NCI-H2081 treated with DMSO at 0.1 percent for 48 hours (cell line): ENCODE data around the gene HDAC4.

Source experiments
- DNase-seq: peaks from one replicate; lab custom pipeline; 2025; lab: John Stamatoyannopoulos, UW

The HDAC4 gene

DNA sequence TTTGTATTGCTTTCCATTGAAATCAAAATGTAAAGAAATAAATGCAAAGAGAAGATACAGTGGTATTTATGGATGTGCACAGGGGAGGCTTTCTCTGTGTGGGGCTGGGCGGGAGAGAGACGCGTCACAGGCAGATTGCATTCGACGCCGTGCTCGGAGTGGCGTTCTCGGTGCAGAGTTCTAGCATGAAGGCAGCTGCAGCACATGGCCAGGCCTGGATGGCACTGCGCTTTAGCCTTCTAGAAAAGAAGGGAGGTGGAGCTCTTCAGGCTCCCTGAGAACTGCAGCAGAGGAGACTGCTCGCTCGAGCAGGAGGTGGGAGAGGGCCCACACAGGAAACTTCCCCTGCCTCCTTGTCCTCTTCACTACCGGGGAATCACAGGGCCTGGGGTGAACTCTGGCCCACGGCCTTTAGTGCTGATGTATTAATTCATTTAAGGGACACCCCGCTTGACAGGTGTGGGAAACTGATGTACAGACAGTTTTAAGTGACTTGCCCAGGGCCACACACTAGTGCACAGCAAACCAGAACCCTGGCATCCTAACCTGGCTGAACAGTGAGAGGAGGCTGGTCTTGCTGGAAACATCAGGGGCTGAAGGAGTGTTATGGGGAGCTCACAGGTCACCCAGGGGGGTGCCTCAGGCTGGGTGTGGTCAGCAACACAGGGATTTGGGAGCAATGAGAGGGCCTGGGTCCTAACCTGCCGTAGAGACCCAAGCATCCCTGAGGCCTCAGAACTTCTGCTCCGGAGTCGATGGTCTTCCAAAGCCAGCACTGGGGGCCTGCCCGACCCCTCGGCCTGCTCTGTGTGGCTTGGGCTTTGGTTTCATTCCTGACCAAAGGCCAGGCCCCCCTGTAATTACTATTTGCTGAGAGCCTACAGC is 199.9 kb downstream of the HDAC4 start:
- no peak for DNase-seq

DNA sequence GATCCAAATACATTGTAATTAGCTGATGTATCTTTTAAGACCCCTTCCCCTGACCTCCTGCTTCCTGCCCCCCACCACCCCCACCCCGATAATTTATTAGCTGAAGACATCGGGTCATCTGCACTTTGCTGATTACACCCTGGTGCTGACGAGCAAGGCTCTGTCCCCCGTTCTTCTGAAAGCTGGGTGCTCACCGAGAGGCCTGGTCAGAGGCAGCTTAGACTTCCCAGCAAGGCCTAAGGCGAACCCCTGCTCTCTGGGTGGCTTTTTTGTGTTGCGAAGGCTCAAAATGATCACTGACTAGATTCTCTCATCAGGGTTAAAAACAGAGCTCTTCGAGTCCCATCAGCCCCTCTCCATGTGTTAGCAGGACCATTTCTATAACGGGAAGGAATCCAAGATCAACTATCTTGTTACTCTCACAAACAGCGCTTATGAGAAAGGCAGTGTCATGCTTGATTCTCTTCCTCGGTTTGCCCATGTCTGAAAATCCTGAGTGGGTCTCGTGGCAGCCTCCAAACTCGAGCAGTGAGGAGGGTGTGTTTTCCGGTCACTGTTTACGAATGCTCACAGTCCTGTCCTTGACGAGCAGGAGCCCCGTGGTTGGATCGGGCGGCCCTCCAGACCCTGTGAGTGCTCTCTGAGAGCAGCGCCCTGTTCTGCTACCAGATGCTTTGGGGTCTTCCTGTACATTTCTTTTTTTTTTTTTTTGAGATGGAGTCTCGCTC is 201.6 kb downstream of the HDAC4 start:
- no peak for DNase-seq

DNA sequence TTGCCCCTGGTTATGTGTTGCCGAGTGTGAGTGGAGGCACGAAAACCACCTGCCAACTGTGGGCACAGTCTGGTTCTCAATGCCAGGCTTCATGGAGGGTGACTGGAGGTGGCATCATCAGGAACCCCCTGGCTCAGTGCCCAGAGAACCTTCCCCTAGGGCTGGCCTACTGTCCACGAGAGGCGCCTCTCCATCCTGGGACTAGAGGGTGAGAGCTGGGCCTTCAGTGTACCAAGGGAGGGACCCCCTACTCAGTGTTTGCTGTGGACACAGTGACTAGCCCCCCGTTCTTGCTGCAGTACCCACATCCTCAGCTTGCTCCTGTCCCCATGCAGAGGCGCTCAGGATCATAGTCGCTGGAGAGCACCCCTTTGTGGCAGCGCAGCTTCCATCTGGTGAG is 202.6 kb downstream of the HDAC4 start:
- no peak for DNase-seq

DNA sequence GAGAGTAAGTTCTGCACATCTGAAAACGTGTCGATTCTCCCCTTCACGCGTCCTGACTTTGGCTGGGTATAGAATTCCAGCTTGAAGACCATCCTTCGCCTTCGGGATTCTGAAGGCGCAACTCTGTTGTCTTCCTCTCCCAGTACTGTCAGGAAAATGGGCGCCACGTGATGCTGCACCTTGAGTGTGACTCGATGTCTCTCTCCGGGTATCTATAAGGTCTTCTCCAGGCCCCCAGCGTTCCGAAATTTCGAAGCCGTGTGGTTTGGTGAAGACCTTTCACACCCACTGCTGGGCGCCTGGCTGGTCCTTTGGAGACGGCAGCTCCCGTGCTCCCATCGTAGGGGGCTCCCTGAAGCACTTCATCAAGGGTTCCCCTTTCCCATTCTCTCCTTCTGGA is 203.7 kb downstream of the HDAC4 start:
- no peak for DNase-seq

DNA sequence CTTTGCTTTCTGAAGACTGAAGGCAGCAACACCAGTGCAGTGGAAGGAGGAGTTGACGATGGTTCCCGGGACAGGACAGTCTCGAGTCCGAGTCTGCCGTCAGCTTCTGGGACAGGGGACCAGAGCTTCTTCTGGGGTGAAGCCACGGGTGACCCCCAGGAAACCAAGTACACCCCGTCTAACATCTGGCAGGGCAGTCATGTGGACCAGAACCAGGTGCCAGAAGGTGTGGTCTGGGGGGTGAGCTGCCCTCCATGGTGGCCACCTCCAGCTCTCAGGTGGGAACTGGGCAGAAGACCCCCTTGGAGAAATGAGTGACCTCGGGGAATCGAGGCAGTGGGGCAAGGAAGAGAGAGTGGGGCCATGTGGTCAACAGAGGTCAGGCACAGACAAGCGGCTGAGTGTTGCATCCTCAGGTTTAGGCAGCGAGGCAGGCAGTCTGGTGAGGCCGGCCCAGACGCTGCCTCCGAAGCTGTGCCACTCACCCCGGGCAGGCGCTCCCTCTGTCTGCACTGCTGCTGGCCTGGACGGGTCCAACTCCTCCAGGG is 204.3 kb downstream of the HDAC4 start:
- no peak for DNase-seq

DNA sequence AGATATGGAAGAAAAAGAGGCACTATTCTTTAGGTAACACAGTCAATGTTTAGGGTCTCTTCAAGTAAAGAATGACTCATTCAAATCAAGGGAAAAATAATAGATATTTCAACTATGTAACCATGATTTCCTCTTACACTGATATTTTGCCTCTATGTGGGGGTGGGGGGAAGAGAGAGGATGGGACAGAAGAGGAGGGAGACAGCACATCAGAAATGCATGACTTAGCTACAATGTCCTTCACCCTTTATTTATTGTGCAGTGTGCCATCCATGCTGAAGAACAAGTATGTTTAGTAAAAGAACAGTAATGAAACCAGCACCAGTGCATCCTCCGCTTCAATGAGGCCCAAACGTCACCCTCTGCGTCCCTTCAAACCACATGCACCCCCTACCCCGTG is 204.8 kb downstream of the HDAC4 start:
- no peak for DNase-seq

DNA sequence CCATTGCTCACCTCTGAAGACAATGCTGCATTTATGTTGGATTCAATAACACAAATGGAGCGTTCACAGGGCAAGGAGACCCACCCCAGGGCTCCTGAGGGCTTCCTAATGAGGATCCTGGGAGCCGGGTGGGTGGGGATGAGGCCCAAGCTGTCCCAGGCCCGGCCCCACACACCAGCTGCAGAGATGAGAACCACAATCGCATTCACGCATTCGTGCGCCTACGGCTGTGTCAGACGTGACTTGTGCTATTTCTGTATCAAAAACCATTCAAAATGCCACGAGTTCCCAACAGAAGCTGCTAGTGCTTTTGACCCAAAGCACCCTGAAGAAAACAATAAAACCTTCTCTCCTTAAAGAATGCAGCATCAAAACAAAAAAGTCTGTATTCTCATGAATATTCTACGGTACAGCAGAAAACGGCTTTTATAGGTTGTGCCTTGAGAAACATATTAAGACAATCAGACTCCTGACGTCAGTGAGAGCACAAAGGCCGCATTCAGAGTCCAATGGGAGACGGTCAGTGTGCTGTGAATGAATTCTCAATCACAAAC is 205.4 kb downstream of the HDAC4 start:
- DNase-seq: no peak

DNA sequence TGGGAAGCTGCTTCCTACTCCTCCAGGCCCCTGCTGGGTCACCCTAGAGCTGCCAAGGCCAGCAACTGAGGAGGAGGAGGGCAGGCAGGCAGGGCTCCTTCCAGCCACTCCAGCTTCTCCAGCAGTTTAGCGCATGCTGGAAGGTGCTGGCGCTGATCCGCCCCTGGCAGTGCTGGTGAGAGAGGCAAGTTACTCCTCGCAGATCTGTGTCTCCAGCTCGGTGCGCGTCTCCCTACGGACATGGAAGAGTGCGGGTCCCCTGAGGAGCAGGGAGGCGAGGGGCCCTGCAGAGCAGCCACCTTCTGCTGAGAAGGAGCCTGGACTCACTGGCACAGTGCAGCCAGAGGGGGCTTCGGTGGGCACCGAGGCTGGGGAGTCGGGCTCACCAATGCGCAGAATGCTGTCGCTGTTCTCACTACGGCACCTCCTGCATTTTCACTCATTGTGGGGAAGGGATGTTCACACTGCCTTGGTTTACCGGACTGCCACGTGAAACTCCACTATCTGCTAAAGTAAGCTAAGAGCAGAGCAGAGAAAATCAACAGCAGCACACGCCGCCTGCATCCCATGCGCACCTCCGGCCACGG is 206.0 kb downstream of the HDAC4 start:
- no peak for DNase-seq

DNA sequence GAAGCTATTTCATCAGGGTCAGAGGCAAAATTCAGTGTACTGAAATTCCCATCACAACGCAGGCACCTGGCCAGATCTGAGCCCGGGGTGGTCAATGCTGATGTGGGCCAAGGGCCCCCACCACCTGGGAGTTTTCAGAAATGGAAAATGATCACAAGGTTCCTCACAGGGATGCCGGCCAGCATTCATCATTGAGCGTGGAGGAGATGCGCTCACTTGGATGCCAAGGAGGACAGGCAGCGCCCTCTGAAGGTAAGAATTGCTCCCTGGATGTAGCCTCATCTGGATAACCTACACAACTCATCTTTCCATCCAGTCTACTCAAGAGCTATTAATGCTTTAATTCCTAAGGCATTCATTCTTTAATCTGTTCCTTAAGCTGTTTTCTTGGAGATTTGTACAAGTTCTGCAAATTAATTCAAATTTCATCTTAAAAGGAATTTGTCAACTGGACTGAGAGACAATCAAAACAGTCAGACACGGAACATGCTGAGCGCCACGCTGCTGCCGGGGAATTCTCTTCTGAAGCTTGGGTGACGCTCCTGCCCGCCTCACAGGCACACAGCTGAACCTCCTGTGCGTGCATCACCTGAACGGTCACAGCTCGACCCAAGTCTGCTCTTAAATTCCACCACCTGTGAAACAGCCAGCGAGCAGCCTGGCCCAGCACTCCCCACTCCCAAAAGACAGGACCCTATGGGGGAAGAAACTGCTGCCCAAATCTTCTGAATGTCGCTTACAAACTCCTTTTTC is 206.7 kb downstream of the HDAC4 start:
- no peak for DNase-seq

DNA sequence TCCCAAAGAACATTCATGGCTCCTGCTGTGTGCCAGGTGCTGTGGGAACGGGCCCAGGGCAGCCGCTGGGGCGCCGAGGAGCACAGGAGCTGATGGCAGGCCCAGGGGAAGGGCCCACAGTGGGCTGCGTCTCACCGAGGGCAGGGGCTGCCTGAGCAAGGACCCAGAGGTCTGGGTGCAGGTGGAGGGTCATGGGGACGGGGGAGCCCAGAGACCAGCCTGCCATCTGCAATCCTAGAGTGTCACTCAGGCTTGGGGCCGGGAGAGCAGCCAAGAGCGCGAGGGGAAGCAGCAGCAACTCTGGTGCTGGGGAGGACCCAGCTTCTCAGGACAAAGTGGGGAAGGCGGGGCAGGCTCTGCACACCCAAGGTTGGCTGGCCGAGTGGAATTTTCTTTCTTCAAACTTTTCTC is 207.4 kb downstream of the HDAC4 start:
- DNase-seq: no peak

DNA sequence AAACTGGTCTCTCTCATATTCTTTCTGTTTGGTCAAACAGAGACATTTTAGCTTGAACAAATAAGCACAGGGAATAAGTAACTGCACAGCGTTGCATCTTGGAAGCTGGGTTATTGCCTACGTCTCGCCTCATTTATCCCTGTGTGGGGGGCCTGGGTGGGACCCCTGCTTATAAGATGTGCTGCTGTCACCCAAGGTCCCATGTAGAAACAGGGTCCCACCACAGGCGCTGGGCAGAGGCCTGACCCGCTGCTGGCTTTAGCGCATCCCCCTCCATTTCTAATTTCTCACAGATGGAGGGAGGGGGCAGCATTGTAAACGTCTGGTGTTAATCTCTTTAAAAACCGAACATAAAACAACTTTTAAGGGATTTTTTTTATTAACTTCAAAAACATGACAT is 207.8 kb downstream of the HDAC4 start:
- DNase-seq: no peak

DNA sequence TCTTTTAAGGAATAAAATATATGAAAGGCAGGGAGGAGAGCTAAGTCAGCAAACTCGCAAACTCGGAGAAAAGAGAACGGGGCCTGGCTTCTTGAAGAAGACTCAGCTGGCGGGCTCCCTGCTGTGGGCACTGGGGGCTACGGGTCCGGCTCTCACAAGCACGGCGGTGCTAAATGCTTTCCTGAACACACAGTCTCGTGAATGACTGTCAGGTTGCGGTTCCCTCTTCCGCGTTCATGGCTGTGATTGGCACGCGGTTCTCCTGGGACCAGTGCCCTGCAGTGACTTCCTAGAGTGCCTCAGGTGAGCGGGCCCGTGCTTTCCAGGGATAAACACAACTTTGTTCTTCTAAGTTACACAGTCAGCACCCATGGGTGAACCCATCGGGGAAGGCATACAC is 208.4 kb downstream of the HDAC4 start:
- DNase-seq: no peak

DNA sequence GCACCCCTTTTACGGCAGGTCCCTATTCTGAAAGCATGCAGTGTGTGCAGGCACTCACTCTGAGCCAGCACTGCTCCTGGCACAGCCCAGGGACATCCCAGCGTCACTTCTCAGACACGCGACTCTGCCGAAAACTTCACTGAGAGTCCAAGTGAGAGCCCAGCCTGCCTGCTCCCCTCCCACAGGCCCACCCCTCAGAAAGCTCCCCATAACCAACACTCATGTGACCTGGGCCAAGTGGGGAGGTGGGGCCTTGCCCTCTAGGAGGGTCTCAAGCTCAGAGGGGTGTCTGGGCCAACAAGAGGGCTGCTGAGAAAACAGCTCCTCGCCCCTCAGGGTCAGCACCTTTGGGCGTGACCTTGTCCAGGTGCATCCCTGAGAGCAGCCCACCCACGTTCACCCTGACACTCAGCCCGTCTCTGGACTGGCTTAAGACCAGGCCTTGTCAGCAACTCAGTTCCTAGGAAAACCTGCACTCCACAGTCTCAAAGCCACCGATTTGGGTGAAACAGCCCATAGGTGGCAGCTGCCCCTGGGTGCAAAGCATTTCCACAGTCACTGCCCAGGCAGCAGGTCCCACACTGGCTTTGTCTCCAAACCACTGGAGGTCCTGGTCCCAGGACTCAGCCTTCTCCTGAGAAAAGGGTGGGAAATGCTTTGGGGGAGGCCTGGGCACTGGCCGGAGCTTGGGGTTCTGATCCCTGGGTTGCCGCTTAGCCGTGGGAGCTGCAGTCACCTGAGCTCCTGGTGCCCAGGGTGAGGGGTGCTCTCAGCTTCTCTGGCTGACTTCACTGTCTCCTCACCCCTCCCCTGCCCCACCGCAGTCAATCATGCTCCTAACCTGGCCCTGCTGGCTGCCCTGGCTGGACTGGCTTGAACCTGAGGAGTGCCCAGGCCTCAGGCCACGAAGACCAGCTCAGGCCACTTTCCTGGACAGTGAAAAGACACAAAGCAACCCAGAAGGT is 209.6 kb downstream of the HDAC4 start:
- no peak for DNase-seq

DNA sequence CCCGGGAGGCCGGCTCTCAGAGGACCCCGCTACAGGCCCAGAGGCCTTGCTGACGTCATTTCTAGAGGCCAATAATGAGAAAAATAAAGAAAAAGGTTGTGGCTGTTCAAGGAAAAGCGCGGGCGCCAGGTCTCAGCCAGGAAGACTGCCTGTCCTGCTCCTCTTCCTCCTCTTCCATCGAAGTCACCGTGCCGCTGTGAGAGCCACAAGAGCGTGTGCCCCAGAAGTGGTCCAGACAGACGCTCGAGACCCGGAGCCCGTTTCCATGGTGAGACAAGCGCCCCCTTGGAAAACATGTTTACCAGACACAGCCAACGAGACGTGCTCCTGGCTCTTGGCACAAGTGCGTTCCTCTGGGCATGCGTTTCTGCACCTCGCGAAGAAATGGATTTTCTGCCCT is 210.5 kb downstream of the HDAC4 start:
- no peak for DNase-seq

DNA sequence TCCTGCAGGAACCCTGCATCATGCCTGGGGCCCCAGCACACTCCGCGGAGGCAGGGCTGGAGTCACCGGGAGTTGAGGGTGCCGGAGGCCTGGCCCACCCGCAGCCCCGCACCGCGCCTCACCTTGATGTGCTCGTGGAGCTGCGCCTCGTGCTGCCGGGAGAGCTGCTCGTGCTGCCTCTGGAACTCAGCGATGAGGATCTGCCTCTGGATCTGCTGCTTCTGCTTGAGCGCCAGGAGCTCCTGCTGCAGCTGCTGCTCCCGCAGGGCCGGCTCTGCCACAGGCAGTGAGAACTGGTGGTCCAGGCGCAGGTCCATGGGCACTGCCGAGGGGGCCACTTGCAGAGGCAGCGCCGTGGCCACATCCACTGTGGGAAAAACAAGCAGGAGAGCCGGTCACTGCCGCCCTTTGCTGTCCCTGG is 211.1 kb downstream of the HDAC4 start:
- DNase-seq: no peak

DNA sequence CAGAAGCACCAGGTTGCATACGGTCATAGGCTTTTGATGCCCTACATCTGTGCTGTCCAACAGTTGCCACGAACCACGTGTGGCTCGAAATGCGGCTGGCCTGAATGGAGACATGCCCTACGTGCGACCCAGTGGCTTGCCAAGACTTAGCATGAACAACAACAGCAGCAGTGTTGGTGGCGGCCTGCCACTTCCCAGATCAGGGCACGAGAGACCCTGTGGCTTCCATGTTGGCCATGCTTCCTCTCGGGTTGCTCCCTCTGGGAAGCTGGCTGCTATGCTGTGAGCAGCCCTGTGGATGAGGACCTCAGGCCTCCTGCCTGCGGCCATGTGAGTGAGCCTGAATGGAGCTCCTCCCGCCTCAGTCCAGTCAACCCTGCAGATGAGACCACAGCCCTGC is 212.3 kb downstream of the HDAC4 start:
- DNase-seq: no peak

DNA sequence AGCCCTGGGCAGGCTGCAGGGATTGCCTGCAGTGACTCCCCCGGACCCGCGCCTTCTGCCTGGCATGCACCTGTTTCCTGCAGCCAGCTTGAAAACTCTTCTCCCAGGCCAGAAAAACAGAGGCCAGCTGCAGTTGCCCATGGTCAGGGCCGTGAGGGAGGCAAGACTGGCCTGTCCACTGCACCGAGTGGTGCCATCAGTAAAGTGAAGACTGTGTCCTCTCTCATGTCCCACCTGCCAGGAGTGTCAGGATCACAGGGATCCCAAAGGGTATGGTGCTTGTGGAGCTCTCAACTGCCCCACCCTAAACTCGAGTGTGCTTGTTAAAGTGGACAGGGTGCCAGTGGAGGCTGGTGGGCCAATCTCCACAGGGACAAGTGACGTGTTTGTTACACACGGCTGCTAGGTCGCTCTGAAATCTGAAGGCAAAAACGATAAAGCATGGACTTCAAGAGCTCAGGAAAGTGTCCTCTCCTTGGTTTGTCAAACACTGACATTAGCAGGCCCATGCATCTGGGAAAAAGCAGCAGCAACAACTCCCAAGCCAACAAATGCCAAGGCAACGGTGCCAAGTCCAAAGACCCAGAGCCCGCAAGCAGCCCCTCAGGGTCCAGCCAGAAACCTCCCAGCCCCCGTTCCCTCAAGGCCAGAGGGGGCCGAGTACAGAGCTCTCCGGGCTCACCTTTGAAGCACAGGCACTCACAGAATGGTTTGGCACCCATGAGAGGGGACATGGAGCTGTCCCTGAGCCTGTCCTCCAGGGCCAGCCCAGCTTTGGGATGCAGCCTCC is 213.2 kb downstream of the HDAC4 start:
- no peak for DNase-seq

DNA sequence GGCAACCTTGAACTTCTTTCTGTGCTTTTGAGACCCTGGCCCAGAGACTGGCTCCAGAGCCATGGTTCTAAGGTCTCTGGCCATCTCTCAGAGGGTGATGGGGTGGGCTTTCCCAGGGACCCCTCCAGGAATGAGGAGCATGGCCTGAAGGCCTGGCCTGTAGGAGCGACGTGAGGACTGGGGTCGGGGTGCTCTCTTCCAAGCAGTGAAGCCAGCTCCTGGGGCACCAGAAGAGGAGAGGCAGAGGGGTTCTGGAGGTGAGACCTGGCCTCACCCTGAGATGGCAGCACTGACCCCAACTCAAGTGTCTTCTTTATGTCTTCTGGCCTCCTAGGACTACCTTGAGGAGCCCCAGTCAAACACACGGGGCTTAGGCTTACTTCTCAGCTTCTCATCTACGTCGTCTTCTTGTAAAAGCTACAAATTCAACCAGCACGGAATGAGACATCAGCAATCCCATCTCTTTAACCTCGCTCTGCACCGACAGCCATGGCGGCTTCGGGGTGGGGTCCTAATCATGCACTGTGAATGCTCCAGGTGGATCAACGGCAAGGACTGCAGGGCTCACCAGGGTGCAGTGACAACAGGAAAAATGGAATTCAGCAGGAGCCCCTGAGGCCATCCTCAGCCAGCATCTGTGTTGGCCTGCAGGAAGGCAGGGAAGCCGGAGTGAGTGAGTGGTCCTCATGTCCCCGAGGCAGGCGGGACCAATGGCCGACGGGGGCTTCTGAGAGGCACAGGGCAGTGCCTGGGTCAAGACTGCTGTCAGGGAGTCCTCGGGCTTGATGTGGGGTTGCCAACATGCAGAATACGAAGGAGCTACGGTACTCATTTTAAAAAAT is 214.1 kb downstream of the HDAC4 start:
- no peak for DNase-seq
